ENCODE measurements around the gene FBXO17. TPM values are rescaled to one million over a fixed set of nuclear protein-coding genes. Genes with fewer than 3 reads are reported as not detected.

FBXO17 gene
- total RNA-seq, 1 experiment from 2014 or later, result 16.8 TPM

GRCh38 chr19:38956264-38956663 lies 19.3 kb downstream of the FBXO17 start:
- Mint-ChIP-seq H3K36me3 (peaks cover 14% of the 10 kb centered on the region), H3K4me3 (no peak overlapping the region), H3K4me1 (peaks cover 6% of the 10 kb centered on the region), H3K27me3 (ENCODE audit: low read depth) (no peaks in the 10 kb centered on the region; the same call in 1 of the 2 replicates), H3K27ac (no peak overlapping the region), H3K9me3 (peaks cover 6% of the 10 kb centered on the region; the same call in 1 of the 2 replicates)
- TF ChIP-seq MYBL2 (CRISPR knock-in tag; IDR thresholded peaks at IDR 0.05), result no peak
- TF ChIP-seq ELF4 (CRISPR knock-in tag; IDR thresholded peaks at IDR 0.05; ENCODE audit: low read depth), result no peak
- no peak for TF ChIP-seq ZNF416 (CRISPR knock-in tag; IDR thresholded peaks at IDR 0.05)
- TF ChIP-seq, protein P1, sequence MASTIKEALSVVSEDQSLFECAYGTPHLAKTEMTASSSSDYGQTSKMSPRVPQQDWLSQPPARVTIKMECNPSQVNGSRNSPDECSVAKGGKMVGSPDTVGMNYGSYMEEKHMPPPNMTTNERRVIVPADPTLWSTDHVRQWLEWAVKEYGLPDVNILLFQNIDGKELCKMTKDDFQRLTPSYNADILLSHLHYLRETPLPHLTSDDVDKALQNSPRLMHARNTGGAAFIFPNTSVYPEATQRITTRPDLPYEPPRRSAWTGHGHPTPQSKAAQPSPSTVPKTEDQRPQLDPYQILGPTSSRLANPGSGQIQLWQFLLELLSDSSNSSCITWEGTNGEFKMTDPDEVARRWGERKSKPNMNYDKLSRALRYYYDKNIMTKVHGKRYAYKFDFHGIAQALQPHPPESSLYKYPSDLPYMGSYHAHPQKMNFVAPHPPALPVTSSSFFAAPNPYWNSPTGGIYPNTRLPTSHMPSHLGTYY (CRISPR knock-in tag; IDR thresholded peaks at IDR 0.05), result no peak
- TF ChIP-seq TCF7 (CRISPR knock-in tag; IDR thresholded peaks at IDR 0.05; ENCODE audit: low read depth), result no peak
- TF ChIP-seq FOXK1 (CRISPR knock-in tag; IDR thresholded peaks at IDR 0.05), result no peak
- TF ChIP-seq RORB (CRISPR knock-in tag; IDR thresholded peaks at IDR 0.05), result no peak
- no peak for TF ChIP-seq OVOL2 (CRISPR knock-in tag; IDR thresholded peaks at IDR 0.05; ENCODE audit: borderline replicate concordance)
- TF ChIP-seq NR1H2 (CRISPR knock-in tag; IDR thresholded peaks at IDR 0.05), result no peak
- no peak for TF ChIP-seq STAT6 (CRISPR knock-in tag; conservative IDR thresholded peaks at IDR 0.05; ENCODE audit: low read depth)
- TF ChIP-seq CTCF (IDR thresholded peaks at IDR 0.05), result no peak
- TF ChIP-seq, protein P2, sequence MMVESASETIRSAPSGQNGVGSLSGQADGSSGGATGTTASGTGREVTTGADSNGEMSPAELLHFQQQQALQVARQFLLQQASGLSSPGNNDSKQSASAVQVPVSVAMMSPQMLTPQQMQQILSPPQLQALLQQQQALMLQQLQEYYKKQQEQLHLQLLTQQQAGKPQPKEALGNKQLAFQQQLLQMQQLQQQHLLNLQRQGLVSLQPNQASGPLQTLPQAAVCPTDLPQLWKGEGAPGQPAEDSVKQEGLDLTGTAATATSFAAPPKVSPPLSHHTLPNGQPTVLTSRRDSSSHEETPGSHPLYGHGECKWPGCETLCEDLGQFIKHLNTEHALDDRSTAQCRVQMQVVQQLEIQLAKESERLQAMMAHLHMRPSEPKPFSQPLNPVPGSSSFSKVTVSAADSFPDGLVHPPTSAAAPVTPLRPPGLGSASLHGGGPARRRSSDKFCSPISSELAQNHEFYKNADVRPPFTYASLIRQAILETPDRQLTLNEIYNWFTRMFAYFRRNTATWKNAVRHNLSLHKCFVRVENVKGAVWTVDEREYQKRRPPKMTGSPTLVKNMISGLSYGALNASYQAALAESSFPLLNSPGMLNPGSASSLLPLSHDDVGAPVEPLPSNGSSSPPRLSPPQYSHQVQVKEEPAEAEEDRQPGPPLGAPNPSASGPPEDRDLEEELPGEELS (CRISPR knock-in tag; IDR thresholded peaks at IDR 0.05), result no peak
- ChIA-PET POLR2A (no interaction called here), CTCF (interaction anchor here (0.7 kb wide), 2 partner anchors 91 to 196 kb away, joined by 3 read pairs; no protein-coding TSS in a partner anchor)
- DNase-seq (ENCODE audit: low spot score) (no peak), ATAC-seq (no peak)

GRCh38 chr19:38953677-38954076 lies 21.9 kb downstream of the FBXO17 start:
- peaks cover 6% of the 10 kb centered on the region for H3K27me3 Mint-ChIP-seq (ENCODE audit: low read depth)
- H3K4me1 Mint-ChIP-seq, result peaks cover 11% of the 10 kb centered on the region
- peaks cover 4% of the 10 kb centered on the region; the same call in 1 of the 2 replicates for H3K9me3 Mint-ChIP-seq
- DNase-seq (ENCODE audit: low spot score) (no peak), ATAC-seq (no peak)
- POLR2A ChIA-PET, result interaction anchor here (0.7 kb wide), 1 partner anchor 79 kb away, joined by 5 read pairs; the partner anchor contains the start of gene FBXO27
- H3K36me3 Mint-ChIP-seq, result peaks cover 10% of the 10 kb centered on the region
- CTCF ChIA-PET, result interaction anchor here (0.9 to 2.5 kb wide), 4 partner anchors 8 to 53 kb away, joined by 4 to 11 read pairs (median 8); partner anchors contain the start of genes FBXO17, MRPS12 and SARS2
- H3K27ac Mint-ChIP-seq, result no peak overlapping the region
- no peak overlapping the region for H3K4me3 Mint-ChIP-seq
- TF ChIP-seq SMAD3 (CRISPR knock-in tag; IDR thresholded peaks at IDR 0.05; ENCODE audit: borderline replicate concordance) (no peak), ZNF396 (CRISPR knock-in tag; IDR thresholded peaks at IDR 0.05; ENCODE audit: borderline replicate concordance) (no peak), ZBTB21 (CRISPR knock-in tag; IDR thresholded peaks at IDR 0.05; ENCODE audit: borderline replicate concordance) (no peak), NR3C1 (CRISPR knock-in tag; conservative IDR thresholded peaks at IDR 0.05; ENCODE audit: low read depth) (no peak), EMX1 (CRISPR knock-in tag; IDR thresholded peaks at IDR 0.05) (no peak), HMGA2 (CRISPR knock-in tag; IDR thresholded peaks at IDR 0.05) (no peak), ZNF232 (CRISPR knock-in tag; IDR thresholded peaks at IDR 0.05) (no peak), FOXK1 (CRISPR knock-in tag; IDR thresholded peaks at IDR 0.05) (no peak)
- TF ChIP-seq, protein P3, sequence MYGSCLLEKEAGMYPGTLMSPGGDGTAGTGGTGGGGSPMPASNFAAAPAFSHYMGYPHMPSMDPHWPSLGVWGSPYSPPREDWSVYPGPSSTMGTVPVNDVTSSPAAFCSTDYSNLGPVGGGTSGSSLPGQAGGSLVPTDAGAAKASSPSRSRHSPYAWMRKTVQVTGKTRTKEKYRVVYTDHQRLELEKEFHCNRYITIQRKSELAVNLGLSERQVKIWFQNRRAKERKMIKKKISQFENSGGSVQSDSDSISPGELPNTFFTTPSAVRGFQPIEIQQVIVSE (CRISPR knock-in tag; IDR thresholded peaks at IDR 0.05; ENCODE audit: borderline replicate concordance), result no peak
- TF ChIP-seq, protein P4, sequence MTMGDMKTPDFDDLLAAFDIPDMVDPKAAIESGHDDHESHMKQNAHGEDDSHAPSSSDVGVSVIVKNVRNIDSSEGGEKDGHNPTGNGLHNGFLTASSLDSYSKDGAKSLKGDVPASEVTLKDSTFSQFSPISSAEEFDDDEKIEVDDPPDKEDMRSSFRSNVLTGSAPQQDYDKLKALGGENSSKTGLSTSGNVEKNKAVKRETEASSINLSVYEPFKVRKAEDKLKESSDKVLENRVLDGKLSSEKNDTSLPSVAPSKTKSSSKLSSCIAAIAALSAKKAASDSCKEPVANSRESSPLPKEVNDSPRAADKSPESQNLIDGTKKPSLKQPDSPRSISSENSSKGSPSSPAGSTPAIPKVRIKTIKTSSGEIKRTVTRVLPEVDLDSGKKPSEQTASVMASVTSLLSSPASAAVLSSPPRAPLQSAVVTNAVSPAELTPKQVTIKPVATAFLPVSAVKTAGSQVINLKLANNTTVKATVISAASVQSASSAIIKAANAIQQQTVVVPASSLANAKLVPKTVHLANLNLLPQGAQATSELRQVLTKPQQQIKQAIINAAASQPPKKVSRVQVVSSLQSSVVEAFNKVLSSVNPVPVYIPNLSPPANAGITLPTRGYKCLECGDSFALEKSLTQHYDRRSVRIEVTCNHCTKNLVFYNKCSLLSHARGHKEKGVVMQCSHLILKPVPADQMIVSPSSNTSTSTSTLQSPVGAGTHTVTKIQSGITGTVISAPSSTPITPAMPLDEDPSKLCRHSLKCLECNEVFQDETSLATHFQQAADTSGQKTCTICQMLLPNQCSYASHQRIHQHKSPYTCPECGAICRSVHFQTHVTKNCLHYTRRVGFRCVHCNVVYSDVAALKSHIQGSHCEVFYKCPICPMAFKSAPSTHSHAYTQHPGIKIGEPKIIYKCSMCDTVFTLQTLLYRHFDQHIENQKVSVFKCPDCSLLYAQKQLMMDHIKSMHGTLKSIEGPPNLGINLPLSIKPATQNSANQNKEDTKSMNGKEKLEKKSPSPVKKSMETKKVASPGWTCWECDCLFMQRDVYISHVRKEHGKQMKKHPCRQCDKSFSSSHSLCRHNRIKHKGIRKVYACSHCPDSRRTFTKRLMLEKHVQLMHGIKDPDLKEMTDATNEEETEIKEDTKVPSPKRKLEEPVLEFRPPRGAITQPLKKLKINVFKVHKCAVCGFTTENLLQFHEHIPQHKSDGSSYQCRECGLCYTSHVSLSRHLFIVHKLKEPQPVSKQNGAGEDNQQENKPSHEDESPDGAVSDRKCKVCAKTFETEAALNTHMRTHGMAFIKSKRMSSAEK (CRISPR knock-in tag; IDR thresholded peaks at IDR 0.05; ENCODE audit: borderline replicate concordance), result no peak
- TF ChIP-seq, protein P5, sequence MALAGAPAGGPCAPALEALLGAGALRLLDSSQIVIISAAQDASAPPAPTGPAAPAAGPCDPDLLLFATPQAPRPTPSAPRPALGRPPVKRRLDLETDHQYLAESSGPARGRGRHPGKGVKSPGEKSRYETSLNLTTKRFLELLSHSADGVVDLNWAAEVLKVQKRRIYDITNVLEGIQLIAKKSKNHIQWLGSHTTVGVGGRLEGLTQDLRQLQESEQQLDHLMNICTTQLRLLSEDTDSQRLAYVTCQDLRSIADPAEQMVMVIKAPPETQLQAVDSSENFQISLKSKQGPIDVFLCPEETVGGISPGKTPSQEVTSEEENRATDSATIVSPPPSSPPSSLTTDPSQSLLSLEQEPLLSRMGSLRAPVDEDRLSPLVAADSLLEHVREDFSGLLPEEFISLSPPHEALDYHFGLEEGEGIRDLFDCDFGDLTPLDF (CRISPR knock-in tag; IDR thresholded peaks at IDR 0.05), result no peak

Measured in WTC11 (cell line).